Right hindlimb (tissue), 1 donor: ENCODE measurements around the gene TP73.

Source experiments
- DNase-seq: peaks from one replicate; pipeline ENCODE4 v3.0.0-alpha.2; 2018

Gene TP73

GRCh38 chr1:3711780-3712451 is 59.6 kb downstream of the TP73 start:
- no peak for DNase-seq

GRCh38 chr1:3712573-3713535 is 60.5 kb downstream of the TP73 start:
- peak; percentile 60 for DNase-seq

- no peak for DNase-seq
These were observed 61.5 kb downstream of the TP73 start for GRCh38 chr1:3713840-3714239.

- DNase-seq, result peak; percentile 76
These were observed 62.0 kb downstream of the TP73 start for GRCh38 chr1:3714284-3714741.

GRCh38 chr1:3714814-3715213 is 62.5 kb downstream of the TP73 start:
- DNase-seq, result no peak

GRCh38 chr1:3716351-3716750 is 64.0 kb downstream of the TP73 start:
- DNase-seq, result no peak

- no peak for DNase-seq
These were observed 64.9 kb downstream of the TP73 start for GRCh38 chr1:3717041-3717714.

- peak; percentile 66 for DNase-seq
These were observed 65.6 kb downstream of the TP73 start for GRCh38 chr1:3717715-3718601.

- no peak for DNase-seq
These were observed 66.4 kb downstream of the TP73 start for GRCh38 chr1:3718764-3719163.

GRCh38 chr1:3721955-3722465 is 69.7 kb downstream of the TP73 start:
- DNase-seq, result no peak

- no peak for DNase-seq
These were observed 70.5 kb downstream of the TP73 start for GRCh38 chr1:3722846-3723245.

- DNase-seq, result peak; percentile 70
These were observed 72.2 kb downstream of the TP73 start for GRCh38 chr1:3724416-3725030.

GRCh38 chr1:3725366-3725765 is 73.0 kb downstream of the TP73 start:
- DNase-seq, result no peak

GRCh38 chr1:3727042-3727824 is 74.9 kb downstream of the TP73 start:
- DNase-seq, result no peak

GRCh38 chr1:3727825-3728776 is 75.8 kb downstream of the TP73 start:
- no peak for DNase-seq

GRCh38 chr1:3729594-3730542 is 77.6 kb downstream of the TP73 start:
- no peak for DNase-seq

- DNase-seq, result no peak
These were observed 78.4 kb downstream of the TP73 start for GRCh38 chr1:3730543-3731247.
